Glutamatergic neuron (in vitro differentiated cells): Measurements from ENCODE around the gene NATD1. TPM values are rescaled to one million over a fixed set of nuclear protein-coding genes. Genes with fewer than 3 reads are reported as not detected.

ENCODE experiments used
- DNase-seq: peaks from one replicate; pipeline ENCODE4 v3.0.0; 2022
- H3K27ac Mint-ChIP-seq: one replicate; pipeline ENCODE4 v1.8.0; 2020; ENCODE audit warnings: mild to moderate bottlenecking, mixed read lengths, inconsistent platforms; ENCODE audit not compliant: unreplicated experiment
- H3K27me3 Mint-ChIP-seq: one replicate; pipeline ENCODE4 v1.8.0; 2020; ENCODE audit warnings: mild to moderate bottlenecking, moderate library complexity, mixed read lengths, inconsistent platforms; ENCODE audit not compliant: unreplicated experiment
- H3K36me3 Mint-ChIP-seq: one replicate; pipeline ENCODE4 v1.8.0; 2020; ENCODE audit warnings: mild to moderate bottlenecking, mixed read lengths, inconsistent platforms; ENCODE audit not compliant: unreplicated experiment
- H3K4me1 Mint-ChIP-seq: one replicate; pipeline ENCODE4 v1.8.0; 2020; ENCODE audit warnings: mild to moderate bottlenecking, low read depth, mixed read lengths, inconsistent platforms; ENCODE audit not compliant: unreplicated experiment
- H3K4me3 Mint-ChIP-seq: one replicate; pipeline ENCODE4 v1.8.0; 2020; ENCODE audit warnings: mild to moderate bottlenecking, mixed read lengths, inconsistent platforms; ENCODE audit not compliant: unreplicated experiment
- H3K9me3 Mint-ChIP-seq: one replicate; pipeline ENCODE4 v1.8.0; 2020; ENCODE audit warnings: mild to moderate bottlenecking, moderate library complexity, mixed read lengths, inconsistent platforms; ENCODE audit not compliant: unreplicated experiment
- total RNA-seq: library from RNA; stranded (reverse); fragmentation: NEBNext Ultra II Directional; extraction: Animal tissue kit (Norgen Biotek cat#: 25700); gene quantifications from one replicate; pipeline ENCODE4 v1.2.1, GENCODE V29; 2021; ENCODE audit not compliant: unreplicated experiment
- TF ChIP-seq, protein P1 (sequence below): fragments of 200-600 bp; sonication (generic); IDR thresholded peaks from one replicate; pipeline ENCODE4 v1.5.0; 2021; ENCODE audit not compliant: partially characterized antibody, unreplicated experiment

Gene NATD1
- total RNA-seq, 1 donor from 2014 or later = 45.9 TPM

DNA sequence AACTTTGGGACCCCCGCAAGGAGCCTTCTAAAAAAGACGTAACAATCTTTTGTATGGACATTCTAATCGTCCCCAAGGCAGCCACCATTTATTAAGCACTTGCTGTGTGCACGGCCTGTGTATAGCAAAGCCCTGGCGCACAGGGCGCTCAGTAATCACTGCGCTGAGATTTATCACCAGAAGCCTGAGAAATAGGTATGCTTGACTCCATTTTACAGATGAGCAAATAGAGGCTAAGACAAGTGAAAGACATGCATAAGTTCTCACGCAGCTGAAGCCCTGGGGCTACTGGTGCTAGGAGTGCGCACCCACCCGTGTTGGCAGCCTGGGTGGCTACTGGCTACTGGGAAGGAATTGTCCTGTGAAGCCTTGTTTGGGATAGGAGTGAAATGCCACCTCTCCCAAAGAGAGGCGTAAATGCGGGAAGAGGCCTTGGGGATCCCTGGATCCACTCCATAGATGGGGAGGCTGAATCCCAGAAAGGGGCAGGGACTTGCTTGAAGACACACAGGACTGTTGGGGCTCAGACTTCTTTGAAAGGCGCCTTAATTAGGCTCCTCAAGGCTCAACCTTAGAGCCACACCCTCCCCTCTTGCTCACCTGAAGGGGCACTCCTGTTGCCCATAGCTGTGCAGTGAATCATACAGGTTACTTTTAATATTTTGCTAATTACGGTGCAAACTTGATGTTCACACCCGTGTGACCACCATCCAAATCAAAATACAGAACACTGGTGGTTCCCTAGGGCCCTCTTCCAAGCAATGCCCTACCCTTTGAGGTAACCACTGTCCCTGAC, 634 bp upstream of the NATD1 start:
- Mint-ChIP-seq H3K9me3 (peaks cover 10% of the 10 kb centered on the region), H3K36me3 (no peaks in the 10 kb centered on the region), H3K4me1 (peaks cover 20% of the 10 kb centered on the region), H3K27me3 (peaks cover 16% of the 10 kb centered on the region), H3K4me3 (peak overlapping the region; percentile 79), H3K27ac (peak overlapping the region; percentile 55)
- TF ChIP-seq, protein P1, sequence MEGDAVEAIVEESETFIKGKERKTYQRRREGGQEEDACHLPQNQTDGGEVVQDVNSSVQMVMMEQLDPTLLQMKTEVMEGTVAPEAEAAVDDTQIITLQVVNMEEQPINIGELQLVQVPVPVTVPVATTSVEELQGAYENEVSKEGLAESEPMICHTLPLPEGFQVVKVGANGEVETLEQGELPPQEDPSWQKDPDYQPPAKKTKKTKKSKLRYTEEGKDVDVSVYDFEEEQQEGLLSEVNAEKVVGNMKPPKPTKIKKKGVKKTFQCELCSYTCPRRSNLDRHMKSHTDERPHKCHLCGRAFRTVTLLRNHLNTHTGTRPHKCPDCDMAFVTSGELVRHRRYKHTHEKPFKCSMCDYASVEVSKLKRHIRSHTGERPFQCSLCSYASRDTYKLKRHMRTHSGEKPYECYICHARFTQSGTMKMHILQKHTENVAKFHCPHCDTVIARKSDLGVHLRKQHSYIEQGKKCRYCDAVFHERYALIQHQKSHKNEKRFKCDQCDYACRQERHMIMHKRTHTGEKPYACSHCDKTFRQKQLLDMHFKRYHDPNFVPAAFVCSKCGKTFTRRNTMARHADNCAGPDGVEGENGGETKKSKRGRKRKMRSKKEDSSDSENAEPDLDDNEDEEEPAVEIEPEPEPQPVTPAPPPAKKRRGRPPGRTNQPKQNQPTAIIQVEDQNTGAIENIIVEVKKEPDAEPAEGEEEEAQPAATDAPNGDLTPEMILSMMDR = no peak
- no peak for DNase-seq

GRCh38 chr17:21252289-21252795, 868 bp downstream of the NATD1 start:
- H3K4me3 Mint-ChIP-seq = peak overlapping the region; percentile 87
- H3K27ac Mint-ChIP-seq = peak overlapping the region; percentile 60
- TF ChIP-seq, protein P1 = no peak
- no peak for DNase-seq
- H3K36me3 Mint-ChIP-seq = no peaks in the 10 kb centered on the region
- H3K27me3 Mint-ChIP-seq = peaks cover 17% of the 10 kb centered on the region
- peaks cover 10% of the 10 kb centered on the region for H3K9me3 Mint-ChIP-seq
- H3K4me1 Mint-ChIP-seq = peaks cover 23% of the 10 kb centered on the region

DNA sequence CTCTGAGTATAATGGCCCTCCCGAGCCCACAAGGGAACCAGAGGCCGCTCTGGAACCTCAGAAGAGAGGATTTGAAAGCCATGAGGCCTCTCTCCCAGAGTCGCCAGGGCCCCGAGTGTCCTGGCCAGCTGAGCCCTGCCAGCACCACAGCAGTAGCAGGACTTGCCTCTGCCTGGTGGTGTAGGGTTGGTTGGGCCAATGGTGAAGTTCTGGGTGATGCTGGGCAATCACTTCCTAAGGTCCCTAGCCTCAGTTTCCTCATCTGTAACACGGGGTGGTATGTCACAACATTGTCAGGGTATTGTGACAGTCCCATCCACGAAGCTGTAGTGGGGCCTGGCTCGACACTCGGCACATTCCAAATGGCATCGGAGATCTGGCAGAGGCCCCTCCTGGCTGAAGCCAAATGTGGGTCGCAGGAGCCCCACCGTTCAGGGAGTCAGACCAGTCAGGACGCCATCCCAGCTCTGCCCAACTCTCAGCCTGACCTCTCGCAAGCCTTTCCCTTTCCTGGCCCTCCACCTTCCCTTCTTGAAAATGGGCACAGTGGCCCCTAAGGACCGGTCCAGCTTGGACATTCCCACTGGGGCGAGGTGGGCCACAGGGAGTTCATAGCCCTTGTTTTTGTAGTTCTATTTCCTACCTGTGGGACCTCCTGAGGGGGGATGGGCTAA, 1.7 kb downstream of the NATD1 start:
- Mint-ChIP-seq H3K9me3 (peaks cover 10% of the 10 kb centered on the region), H3K27me3 (peaks cover 17% of the 10 kb centered on the region), H3K4me3 (peak overlapping the region; percentile 87), H3K36me3 (no peaks in the 10 kb centered on the region), H3K27ac (no peak overlapping the region), H3K4me1 (peaks cover 23% of the 10 kb centered on the region)
- TF ChIP-seq, protein P1 = no peak
- DNase-seq = no peak

DNA sequence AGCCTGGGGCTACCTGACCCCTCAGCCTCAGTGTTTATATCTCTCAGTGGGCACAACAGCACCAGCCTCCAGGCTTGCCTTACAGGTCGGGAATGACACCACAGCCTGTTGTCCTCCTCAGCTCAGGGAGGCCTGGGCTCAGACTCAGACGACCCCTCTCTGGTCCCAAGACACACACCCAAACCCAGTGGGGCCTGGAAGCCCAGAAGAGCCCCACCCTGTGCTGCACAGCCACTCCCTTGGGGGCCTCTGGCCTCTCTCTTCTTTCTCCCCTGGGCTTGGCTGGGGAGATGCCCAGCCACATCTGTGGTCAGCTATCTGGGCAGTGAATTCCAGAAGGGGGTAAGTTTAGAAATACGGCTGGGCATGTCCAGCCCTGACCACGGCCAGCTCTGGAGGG, 2.4 kb downstream of the NATD1 start:
- peaks cover 23% of the 10 kb centered on the region for H3K4me1 Mint-ChIP-seq
- no peak for DNase-seq
- peak overlapping the region; percentile 98 for H3K27ac Mint-ChIP-seq
- TF ChIP-seq, protein P1 = no peak
- peaks cover 17% of the 10 kb centered on the region for H3K27me3 Mint-ChIP-seq
- no peaks in the 10 kb centered on the region for H3K36me3 Mint-ChIP-seq
- peaks cover 10% of the 10 kb centered on the region for H3K9me3 Mint-ChIP-seq
- peak overlapping the region; percentile 74 for H3K4me3 Mint-ChIP-seq
